AG09319 (cell line): ENCODE data around the gene DLGAP4.
A peak's percentile ranks its signal among the peaks of the same experiment; 100 is the strongest.
"Not testable (repeated sequence)": the region's sequence is repeated elsewhere in the genome, so short reads cannot be mapped to it uniquely, and the experiment has no call there.

Experiments
- DNase-seq: peaks from one replicate; pipeline ENCODE4 v3.0.0-alpha.2; 2010; ENCODE audit warnings: low read depth; ENCODE audit errors: extremely low read depth
- TF ChIP-seq, protein P1 (sequence below): IDR thresholded peaks from 2 replicates; pipeline ENCODE4 v1.5.1; 2011; ENCODE audit warnings: low read depth, mild to moderate bottlenecking, inconsistent platforms, low read length, moderate library complexity

DLGAP4 gene

DNA sequence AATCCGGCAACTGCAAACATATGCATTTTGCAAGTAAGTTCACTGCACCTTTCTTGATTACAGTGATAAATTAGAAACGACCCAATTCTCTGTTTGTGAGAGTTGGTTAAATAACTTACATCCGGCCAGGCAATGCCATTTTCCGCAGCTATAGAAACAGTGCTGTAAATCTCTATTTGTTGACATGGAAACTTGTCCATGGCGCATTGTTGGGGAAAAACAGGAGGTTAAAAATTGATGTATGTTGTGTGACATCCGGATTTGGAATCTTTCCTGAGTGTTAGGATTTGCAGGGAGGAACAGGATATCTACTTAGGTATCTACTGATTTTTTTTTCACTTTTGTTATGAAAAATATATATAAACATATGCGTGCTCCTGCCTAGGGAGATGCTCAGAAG, 66.5 kb downstream of the DLGAP4 start:
- TF ChIP-seq, protein P1, sequence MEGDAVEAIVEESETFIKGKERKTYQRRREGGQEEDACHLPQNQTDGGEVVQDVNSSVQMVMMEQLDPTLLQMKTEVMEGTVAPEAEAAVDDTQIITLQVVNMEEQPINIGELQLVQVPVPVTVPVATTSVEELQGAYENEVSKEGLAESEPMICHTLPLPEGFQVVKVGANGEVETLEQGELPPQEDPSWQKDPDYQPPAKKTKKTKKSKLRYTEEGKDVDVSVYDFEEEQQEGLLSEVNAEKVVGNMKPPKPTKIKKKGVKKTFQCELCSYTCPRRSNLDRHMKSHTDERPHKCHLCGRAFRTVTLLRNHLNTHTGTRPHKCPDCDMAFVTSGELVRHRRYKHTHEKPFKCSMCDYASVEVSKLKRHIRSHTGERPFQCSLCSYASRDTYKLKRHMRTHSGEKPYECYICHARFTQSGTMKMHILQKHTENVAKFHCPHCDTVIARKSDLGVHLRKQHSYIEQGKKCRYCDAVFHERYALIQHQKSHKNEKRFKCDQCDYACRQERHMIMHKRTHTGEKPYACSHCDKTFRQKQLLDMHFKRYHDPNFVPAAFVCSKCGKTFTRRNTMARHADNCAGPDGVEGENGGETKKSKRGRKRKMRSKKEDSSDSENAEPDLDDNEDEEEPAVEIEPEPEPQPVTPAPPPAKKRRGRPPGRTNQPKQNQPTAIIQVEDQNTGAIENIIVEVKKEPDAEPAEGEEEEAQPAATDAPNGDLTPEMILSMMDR, result no peak
- no peak for DNase-seq

DNA sequence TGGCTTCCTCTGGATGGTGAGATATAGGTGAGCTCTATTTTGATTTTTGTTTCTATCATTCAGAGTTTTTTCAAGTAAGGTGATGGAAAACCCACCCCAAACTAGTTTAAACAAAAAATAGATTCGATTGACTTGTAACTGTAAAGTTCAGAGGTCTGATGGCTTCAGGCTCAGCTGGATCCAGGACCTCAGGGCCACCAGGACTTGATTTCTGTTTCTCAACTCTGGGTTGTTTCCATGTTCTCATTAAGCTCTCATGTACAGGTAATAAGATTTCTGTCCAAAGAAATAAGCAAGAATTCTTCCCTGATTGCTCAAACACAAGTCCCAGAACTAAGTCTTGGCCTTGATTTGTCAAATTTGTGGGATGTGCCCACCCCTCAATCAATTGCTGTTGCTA, 67.0 kb downstream of the DLGAP4 start:
- DNase-seq, result no peak
- TF ChIP-seq, protein P1, result no peak

DNA sequence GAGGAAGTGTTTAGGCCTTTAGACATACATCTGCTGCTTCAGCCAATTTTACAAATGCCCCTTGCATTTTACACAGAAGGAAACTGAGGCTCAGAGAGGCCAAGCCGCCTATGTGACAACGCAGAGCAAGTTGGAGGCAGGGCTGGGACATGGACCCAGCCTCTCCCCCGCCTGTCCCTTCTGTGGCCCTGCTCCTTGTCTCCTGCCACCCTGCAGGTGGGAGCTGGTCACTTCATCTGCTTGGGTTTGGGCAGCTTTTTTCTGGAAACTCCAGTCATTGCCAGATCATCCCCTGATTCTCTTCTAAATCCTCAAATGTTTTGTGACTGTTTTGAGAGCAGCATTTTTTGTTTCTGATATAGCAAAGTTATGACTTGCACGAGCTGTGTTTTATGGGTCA, 68.9 kb downstream of the DLGAP4 start:
- TF ChIP-seq, protein P1, result no peak

DNA sequence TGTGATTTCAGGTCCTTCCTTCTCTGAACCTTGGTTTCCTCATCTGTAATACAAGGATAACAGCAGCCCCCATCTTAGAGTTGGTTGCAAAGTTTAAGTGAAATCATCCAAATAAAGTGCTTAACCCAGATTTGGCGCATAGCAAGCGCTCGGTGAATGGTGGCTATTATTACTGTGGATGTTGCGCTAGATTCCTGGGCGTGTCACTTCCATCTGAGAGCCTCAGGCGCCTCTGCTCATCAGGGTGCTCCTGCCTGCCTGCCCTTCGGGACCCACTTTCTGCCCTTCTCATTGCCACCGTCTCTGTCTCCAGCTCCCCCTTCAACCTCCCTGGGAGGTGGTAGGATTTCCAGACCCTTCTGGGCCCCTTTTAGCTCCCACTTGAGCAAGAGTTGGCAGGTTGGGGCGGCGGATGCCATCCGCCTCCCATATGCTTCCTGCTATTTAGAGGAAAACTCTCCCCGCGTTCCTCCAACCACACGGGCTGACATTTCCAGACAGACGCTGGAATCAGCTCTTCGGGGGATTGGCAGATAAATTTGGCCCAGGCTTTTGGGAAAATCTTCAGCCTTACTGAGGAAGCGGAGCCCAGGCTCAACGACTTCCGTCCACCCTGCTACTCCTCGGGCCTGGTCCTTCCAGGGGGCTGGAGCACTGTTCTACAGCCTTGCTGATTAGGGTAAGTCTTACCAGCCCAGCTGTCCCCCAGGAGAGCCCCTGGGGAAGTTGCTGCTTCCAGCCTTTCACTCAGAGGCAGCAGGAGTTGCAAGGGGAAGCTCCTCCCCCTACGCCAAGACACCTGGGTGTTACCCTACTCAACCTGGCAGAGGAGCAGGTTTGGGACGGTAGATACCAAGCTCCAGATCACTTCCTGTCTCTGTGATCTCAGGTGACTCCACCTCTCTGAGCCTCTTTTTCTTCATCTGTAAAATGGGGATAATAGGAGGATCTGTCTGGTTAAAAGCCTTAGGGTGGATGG, 71.5 kb downstream of the DLGAP4 start:
- TF ChIP-seq, protein P1, result no peak
- DNase-seq, result no peak

More for the DNA sequence above, 68.9 kb downstream of the DLGAP4 start:
- DNase-seq, result no peak

DNA sequence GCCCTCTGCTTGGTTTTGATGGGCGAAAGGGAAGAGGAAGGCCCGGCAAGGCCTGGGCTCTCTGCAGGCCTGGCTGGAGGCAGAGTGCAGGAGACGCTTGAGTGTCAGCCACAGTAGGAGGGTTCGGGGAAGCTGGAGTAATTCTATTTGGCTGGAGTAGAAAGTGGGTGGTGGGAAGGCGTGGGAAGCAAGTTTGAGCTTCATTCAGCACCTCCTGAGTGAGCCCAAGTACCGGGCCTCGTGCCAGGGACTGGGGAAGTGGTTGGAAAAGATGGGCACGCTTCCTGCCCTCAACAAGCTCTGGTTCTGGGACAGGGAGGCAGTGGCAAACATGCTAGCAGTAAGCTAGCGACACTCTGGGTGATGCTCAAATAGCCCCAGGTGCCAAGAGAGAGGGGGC, 72.5 kb downstream of the DLGAP4 start:
- DNase-seq, result no peak
- TF ChIP-seq, protein P1, result no peak

DNA sequence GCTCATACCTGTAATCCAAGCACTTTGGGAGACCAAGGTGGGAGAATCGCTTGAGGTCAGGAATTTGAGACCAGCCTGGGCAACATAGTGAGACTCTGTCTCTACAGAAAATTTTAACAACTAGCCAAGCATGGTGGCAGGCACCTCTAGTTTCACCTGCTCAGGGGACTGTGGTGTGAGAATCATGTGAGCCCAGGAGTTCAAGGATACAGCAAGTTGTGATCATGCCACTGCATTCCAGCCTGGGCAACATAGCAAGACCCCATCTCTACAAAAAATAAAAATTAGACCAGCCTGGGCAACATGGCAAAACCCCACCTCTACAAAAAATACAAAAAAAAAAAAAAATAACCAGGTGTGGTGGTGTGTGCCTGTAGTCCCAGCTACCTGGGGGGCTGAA, 73.8 kb downstream of the DLGAP4 start:
- DNase-seq, result not testable (repeated sequence)

DNA sequence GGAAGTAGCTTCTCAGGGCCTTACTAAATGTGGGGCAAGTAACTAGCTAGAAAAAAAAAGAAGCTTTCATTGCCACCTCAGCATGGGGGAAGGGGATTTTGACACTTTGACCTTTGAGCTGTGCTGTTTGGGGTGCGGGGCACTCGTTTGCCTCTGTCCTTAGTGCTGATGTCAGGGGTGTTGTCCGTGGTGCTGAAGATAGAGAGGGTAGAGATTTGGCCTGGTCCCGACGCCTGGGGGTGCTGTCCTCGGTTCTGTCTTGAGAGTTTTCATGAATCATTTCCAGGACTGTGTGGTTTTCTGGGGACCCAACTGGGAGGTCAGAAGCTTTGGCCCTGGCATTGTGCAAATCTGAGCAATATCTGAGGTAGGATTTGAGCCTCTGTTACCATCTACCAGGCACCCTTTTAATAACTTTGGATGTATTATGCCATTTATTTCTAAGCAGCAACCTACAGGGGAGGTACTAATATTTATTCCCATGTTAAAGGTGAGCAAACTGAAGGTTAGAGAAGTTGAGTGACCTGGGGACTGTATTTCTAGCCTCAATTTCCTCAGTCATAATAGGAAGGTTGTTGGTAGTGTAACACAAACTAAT, 78.0 kb downstream of the DLGAP4 start:
- TF ChIP-seq, protein P1, result peak; percentile 13
- no peak for DNase-seq
